K562 (cell line): Measurements from ENCODE around the gene TSPAN13. TPM values are rescaled to one million over a fixed set of nuclear protein-coding genes. Genes with fewer than 3 reads are reported as not detected.

ENCODE experiments used
- CBFA2T2 ChIP-seq: fragments of 450-650 bp; conservative IDR thresholded peaks from 2 replicates; pipeline ENCODE4 v1.6.1; 2017; ENCODE audit warnings: mild to moderate bottlenecking
- CTCF ChIP-seq, 3 experiments: IDR thresholded peaks in 2 of 3; conservative IDR thresholded peaks in 1 of 3; 2 replicates each; pipeline ENCODE4 v1.5.1; 2011 to 2012; ENCODE audit warnings: low read length in 3 of 3, mild to moderate bottlenecking in 3 of 3, control low read depth in 2 of 3, improper control_type of control experiment in 1 of 3, inconsistent platforms in 1 of 3, low read depth in 1 of 3, mixed read lengths in 1 of 3, moderate library complexity in 1 of 3; ENCODE audit not compliant: insufficient read depth in 2 of 3
- HMBOX1 ChIP-seq: sonication (generic); IDR thresholded peaks from 2 replicates; pipeline ENCODE4 v1.6.1; 2016
- JUND ChIP-seq, 2 experiments: IDR thresholded peaks; 2 replicates in 1 of 2; 3 replicates in 1 of 2; pipeline ENCODE4 v1.6.1; 2011; ENCODE audit warnings: borderline replicate concordance in 2 of 2, low read depth in 2 of 2, low read length in 2 of 2, improper control_type of control experiment in 1 of 2, missing biosample characterization in 1 of 2, missing genetic modification characterization in 1 of 2, missing genetic modification reagents in 1 of 2
- MTA2 ChIP-seq: fragments of 450-650 bp; IDR thresholded peaks from 2 replicates; pipeline ENCODE4 v1.6.1; 2016; ENCODE audit warnings: low read depth
- POLR2AphosphoS2 ChIP-seq: IDR thresholded peaks from 2 replicates; pipeline ENCODE4 v1.6.1; 2012; ENCODE audit warnings: low read length, improper control_type of control experiment
- TBL1XR1 ChIP-seq, 2 experiments: IDR thresholded peaks; 2 replicates each; pipeline ENCODE4 v1.6.1; 2012; ENCODE audit warnings: improper control_type of control experiment in 2 of 2, low read length in 2 of 2, mild to moderate bottlenecking in 1 of 2
- TCF3 ChIP-seq: sonication (generic); formaldehyde crosslinking; IDR thresholded peaks from 2 replicates; pipeline ENCODE4 v1.4.0; 2020; ENCODE audit warnings: mild to moderate bottlenecking, missing genetic modification reagents
- TCF7 ChIP-seq: sonication (generic); IDR thresholded peaks from 2 replicates; pipeline ENCODE4 v1.6.1; 2016; ENCODE audit warnings: antibody characterized with exemption, borderline replicate concordance
- ZNF212 ChIP-seq: fragments of 450-650 bp; formaldehyde crosslinking; IDR thresholded peaks from 2 replicates; pipeline ENCODE4 v1.4.0; 2020; ENCODE audit warnings: mild to moderate bottlenecking
- ZNF311 ChIP-seq: fragments of 250-450 bp; sonication (Bioruptor Pico); IDR thresholded peaks from 2 replicates; pipeline ENCODE4 v1.4.0; 2020; ENCODE audit warnings: mild to moderate bottlenecking, moderate library complexity
- ZNF507 ChIP-seq: conservative IDR thresholded peaks from 2 replicates; pipeline ENCODE4 v1.6.1; 2017; ENCODE audit warnings: missing genetic modification characterization, missing compliant biosample characterization
- polyA plus RNA-seq, 8 experiments: library from polyadenylated mRNA; depleted of rRNA in 4 of 8; stranded (reverse) in 5 of 8; unstranded in 3 of 8; fragments of >200 nt; fragmentation: Nextera tagmentation in 2 of 8; fragmentation: Illumina TruSeq in 1 of 8; extraction: Ambion mirVana in 2 of 8; extraction: Trizol in 1 of 8; gene quantifications; 2 replicates each; pipeline versions ENCODE4 v1.2.1 to v1.2.3, GENCODE V29; 2011 to 2014; ENCODE audit warnings: inconsistent platforms in 1 of 8, missing spikeins in 1 of 8
- total RNA-seq, 7 experiments: library from RNA; depleted of rRNA in 6 of 7; stranded (reverse); fragments of >200 nt in 6 of 7; fragmentation: Illumina TruSeq in 2 of 7; extraction: Trizol in 2 of 7; gene quantifications; 2 replicates each; pipeline versions ENCODE4 v1.2.1 to v1.2.3, GENCODE V29; 2011 to 2021; ENCODE audit warnings: low replicate concordance in 1 of 7
- TF ChIP-seq, protein P1 (sequence below): sonication (generic); formaldehyde crosslinking; IDR thresholded peaks from 2 replicates; pipeline ENCODE4 v1.8.1; 2023; ENCODE audit warnings: mild to moderate bottlenecking, missing genetic modification reagents, moderate library complexity

The TSPAN13 gene
- total and polyA plus RNA-seq, 9 of the 15 experiments (the other 6 are each of a cell fraction or from before 2014, with no cell fraction given), result 7.8 to 46.3 (median 20.0) TPM

GRCh38 chr7:16742547-16742946 is 11.0 kb upstream of the TSPAN13 start (continued):
- TF ChIP-seq ZNF212 (no peak), JUND (IDR thresholded peaks at IDR 0.05; ENCODE audit: borderline replicate concordance, low read depth, low read length) (peak; percentile 34; the same call in 1 of the 2 replicates), JUND (tag; IDR thresholded peaks at IDR 0.05; ENCODE audit: borderline replicate concordance, low read depth, low read length) (no peak), TCF3 (CRISPR knock-in tag) (peak; percentile 41), CBFA2T2 (peak; percentile 58), HMBOX1 (peak; percentile 40; the same call in 1 of the 2 replicates), POLR2AphosphoS2 (no peak), MTA2 (peak; percentile 44; the same call in 1 of the 2 replicates), CTCF (IDR thresholded peaks at IDR 0.05 in 2 of 3, conservative IDR thresholded peaks at IDR 0.05 in 1 of 3; ENCODE audit: insufficient read depth in 2 of 3, low read depth in 1 of 3, low read length in 3 of 3) (no peak), TCF7 (no peak), ZNF311 (CRISPR knock-in tag) (no peak), TBL1XR1 (IDR thresholded peaks at IDR 0.05; ENCODE audit: low read length in 2 of 2) (peak in 1 of 2 experiments; percentile 66; a peak in 2 of 4 replicates), ZNF507 (tag) (no peak)
- TF ChIP-seq, protein P1, sequence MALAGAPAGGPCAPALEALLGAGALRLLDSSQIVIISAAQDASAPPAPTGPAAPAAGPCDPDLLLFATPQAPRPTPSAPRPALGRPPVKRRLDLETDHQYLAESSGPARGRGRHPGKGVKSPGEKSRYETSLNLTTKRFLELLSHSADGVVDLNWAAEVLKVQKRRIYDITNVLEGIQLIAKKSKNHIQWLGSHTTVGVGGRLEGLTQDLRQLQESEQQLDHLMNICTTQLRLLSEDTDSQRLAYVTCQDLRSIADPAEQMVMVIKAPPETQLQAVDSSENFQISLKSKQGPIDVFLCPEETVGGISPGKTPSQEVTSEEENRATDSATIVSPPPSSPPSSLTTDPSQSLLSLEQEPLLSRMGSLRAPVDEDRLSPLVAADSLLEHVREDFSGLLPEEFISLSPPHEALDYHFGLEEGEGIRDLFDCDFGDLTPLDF, result no peak
